ENCODE results near the gene DLEU7.

DNA sequence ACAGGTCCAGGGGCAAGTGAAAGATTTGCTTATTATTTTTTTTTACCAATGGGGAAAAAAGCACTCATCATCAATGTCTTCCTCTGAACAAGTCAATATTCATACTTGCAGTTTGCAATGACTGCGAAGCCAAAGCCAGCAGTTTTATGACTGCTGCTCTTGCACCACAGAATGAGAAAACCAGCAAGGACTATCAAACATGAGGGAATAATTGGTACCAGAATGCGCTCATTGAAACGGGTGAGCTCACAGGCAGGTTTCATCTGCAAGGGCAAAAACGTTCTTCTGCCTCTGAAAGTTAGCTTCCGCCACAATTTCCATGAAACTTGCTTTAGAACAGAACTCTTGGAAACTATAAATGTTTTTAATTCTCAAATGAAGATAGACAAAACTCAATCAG, 5.5 kb downstream of the DLEU7 start:
- TF ChIP-seq POLR2A (IDR thresholded peaks at IDR 0.05): no peak
- TF ChIP-seq, protein P1, sequence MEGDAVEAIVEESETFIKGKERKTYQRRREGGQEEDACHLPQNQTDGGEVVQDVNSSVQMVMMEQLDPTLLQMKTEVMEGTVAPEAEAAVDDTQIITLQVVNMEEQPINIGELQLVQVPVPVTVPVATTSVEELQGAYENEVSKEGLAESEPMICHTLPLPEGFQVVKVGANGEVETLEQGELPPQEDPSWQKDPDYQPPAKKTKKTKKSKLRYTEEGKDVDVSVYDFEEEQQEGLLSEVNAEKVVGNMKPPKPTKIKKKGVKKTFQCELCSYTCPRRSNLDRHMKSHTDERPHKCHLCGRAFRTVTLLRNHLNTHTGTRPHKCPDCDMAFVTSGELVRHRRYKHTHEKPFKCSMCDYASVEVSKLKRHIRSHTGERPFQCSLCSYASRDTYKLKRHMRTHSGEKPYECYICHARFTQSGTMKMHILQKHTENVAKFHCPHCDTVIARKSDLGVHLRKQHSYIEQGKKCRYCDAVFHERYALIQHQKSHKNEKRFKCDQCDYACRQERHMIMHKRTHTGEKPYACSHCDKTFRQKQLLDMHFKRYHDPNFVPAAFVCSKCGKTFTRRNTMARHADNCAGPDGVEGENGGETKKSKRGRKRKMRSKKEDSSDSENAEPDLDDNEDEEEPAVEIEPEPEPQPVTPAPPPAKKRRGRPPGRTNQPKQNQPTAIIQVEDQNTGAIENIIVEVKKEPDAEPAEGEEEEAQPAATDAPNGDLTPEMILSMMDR (IDR thresholded peaks at IDR 0.05): no peak
